Fibroblast of upper back skin (primary cell): ENCODE results near the gene PDCD6IP.
A peak's percentile ranks its signal among the peaks of the same experiment; 100 is the strongest.
"Not testable (repeated sequence)": the region's sequence is repeated elsewhere in the genome, so short reads cannot be mapped to it uniquely, and the experiment has no call there.

Experiments
- DNase-seq: peaks from one replicate; pipeline ENCODE4 v3.0.0-alpha.2; 2013

Gene PDCD6IP

DNA sequence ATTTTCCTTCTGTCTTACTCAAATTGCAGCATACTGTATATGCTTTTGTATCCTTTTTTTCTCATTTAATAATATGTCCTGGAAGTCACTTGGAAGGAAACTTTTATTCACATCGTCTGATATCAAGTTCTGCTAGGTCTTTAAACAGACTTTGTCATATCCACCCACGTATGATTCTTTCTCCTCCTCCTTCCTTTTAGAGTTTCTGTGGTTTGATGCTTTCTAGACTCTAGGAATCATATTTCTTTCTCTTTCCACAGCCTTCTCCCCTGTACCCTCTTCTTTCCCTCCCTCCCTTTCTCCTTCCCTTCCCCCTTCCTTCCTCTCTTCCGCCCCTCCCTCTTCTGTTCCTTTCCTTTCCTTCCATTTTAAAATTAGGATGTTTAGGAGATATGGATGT, 52.2 kb downstream of the PDCD6IP start:
- not testable (repeated sequence) for DNase-seq

DNA sequence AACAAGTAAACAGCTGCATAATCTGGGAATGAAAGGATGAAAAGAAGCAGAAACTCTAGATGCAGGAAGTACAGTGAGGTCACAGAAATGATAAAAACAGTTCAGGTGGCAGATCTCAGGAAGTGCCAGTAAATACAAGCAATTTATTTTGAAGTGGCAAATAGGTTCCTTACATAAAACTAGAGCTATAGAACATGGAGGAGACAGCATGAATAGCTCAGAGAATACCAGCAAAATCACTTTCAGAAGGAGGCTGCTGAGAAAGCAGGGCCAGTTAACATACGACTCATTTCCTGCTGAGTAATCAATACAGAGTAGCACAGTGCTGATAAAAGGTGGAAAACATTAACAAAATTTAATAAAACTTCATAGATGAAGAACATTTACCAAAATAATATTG, 57.0 kb downstream of the PDCD6IP start:
- peak; percentile 29 for DNase-seq

DNA sequence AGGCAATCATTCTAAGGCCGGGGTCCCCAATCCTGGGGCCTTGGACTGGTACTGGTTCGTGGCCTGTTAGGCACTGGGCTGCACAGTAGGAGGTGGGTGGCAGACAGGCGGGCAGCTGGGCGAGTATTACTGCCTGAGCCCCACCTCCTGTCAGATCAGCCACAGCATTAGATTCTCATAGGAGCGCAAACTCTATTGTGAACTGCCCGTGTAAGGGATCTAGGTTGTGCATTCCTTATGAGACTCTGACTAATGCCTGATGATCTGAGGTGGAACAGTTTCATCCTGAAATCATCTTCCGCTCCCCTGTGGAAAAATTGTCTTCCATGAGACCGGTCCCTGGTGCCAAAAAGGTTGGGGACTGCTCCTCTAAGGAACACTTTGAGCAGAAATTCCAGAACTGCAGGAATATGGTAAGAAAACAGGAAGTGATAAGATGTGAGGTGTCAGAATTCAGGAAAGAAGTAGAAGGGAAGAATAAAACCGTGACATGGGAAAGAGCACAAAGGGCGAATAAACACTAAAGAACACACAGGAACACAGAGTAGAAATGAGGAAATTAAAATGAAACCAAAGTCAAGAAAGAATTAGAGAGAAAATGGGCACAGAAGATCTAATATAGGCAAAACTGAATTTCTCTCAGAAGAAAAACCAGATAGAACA, 57.6 kb downstream of the PDCD6IP start:
- peak; percentile 6 for DNase-seq

DNA sequence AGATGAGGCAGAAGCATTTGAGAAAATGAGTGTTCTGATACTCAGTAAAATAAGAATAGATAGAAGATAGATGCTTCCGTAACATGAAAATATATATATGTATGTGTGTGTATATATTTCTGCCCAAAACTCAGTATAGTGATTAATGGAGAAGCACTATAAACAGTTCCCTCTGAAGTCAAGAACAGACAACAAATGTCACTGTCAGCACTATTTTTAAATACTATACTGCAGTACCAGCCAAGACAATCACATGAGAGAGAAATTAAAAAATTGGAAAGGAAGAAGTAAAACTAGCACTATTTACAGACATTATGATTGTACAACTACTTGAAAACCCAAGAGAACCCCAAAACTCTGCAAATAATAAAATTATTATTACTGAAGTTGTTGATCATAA, 59.3 kb downstream of the PDCD6IP start:
- DNase-seq, result not testable (repeated sequence)

DNA sequence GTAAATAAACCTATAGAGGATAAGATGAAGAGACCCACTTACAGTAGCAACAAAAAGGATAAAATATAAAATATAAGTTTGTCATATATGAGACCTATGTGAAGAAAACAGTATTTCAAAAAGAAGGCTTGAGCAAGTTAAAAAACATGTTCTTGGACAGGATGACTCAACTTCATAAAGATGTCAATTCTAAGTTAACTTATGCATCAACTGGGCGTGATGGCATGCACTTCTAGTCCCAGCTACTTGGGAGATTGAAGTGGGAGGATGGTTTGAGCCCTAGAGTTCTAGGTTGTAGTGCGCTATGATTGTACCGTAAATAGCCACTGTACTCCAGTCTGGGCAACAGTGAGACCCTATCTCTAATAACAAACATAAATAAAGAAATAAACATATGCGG, 59.7 kb downstream of the PDCD6IP start:
- peak; percentile 10 for DNase-seq

DNA sequence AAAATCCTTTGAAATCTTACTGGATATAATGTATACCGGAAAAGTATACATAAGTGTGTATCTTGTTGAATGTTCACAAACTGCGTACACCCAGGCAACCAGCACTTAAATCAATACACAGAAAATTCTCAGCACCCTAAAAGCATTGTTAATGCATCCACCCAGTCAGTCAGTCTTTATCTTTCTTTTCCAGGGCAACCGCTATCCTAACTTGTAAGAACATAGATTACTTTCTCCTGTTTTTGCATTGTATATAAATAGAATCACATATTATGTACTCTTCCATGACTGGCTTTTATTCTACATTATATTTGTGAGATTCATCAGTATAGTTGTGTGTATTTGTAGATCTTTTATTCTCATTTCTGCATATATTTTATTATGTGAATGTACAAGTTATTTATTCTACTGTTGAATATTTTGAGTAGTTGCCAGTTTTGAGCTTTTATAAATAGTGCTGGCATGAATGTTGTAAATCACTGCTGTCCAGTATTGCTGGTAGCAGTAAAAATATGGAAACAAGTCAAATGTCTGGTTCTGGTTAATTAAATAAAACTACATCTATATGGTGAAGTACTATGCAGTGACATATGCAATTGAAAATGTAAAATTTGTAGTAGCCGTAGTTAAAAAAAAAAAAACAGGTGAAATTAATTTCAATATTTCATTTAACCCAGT, 62.1 kb downstream of the PDCD6IP start:
- no peak for DNase-seq

DNA sequence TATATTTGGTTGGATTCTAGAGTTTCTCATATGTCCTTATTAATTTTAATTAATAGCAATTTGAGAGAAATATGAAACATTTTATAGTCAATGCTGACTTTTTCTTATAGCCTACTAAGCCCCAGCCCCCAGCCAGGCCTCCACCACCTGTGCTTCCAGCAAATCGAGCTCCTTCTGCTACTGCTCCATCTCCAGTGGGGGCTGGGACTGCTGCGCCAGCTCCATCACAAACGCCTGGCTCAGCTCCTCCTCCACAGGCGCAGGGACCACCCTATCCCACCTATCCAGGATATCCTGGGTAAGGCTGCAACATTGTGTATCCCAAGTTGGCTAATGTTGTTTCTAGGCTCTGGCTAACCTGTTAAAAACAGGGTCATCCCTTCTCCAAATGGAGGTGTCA, 66.7 kb downstream of the PDCD6IP start:
- DNase-seq, result no peak

DNA sequence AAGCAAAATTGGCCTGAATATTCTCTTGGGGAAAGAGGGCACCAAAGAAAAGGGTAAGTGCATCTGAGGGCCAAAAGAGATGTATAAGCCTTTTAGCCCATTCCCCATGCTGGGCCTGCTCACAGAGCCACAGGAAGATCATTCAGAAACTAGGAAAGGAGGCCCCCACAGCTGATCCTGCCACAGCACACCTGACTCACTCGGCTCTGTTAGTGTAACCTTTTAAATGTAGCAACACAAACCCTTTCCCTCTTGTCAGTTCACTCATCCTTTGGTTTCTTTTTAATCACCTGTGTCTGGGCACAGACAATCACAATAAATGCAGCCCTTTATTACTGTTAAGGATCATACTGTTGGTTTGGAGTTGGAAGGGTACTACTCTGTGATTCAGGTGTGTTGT, 69.9 kb downstream of the PDCD6IP start:
- no peak for DNase-seq

DNA sequence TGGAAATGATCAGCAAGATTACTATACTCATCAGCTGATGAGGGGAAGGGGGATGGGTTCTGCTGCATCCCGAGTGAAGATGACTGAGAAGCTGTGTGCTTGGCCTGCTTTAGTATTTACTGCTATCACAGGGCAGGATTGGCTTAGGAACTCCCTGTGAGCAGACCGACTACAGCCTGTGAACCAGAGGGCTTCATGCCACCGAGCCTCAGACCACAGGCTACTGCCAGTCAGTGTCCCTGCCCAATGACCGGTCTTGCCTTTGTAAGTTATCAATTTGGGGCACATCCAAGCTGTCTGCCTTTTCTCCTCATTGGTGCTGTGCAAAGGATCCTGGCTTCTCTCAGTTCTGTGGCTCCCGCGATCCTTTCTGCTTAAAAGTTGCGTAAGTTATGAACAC, 71.5 kb downstream of the PDCD6IP start:
- no peak for DNase-seq

DNA sequence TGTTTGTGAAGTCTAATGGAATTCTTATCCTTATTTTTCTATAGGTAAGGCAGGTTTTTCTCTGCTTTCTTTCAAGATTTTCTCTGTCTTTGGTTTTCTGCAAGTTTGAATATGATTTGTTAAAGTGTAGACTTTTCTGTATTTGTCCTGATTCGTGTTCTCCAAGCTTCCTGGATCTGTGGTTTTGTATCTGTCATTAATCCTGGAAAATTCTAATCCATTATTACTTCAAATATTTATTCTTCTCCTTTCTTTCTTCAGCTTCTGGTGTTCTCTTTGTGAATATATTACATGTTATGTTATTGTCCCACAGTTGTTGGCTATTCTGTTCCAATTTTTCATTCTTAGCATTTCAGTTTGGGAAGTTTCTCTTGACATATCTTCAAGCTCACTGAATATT, 76.4 kb downstream of the PDCD6IP start:
- DNase-seq, result no peak

DNA sequence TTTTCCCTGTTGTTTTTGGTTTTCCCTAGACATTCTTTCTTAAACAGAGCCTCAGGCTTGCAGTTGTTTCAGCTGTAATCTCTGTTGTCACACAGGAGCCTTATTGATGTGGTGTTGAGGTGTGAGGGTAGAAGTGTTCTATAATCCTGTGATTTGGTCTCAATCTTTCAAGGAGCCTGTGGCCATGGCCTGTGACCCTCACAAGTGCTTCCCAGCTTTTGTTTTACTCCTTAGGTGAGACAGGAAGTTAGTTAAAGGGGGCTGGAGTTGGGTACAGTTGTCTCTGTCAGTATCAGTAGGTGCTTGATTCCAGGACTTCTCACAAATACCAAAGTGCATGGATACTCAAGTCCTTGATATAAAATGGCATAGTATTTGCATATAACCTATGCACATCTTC, 77.2 kb downstream of the PDCD6IP start:
- no peak for DNase-seq

DNA sequence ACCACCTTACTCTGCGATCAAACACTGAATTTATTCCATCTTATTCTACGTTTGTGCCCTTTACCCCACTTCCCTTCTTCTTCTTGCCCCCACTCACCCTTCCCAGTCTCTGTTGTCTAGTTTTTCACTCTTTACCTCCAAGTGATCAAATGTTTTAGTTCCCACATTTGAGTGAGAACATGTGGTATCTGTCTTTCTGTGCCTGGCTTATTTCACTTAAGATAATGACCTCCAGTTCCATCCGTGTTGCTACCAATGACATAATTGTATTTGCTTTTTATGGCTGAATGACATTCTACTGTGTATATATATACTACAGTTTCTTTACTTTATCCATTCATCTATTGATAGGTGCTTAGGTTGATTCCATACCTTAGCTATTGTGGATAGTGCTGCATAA, 78.8 kb downstream of the PDCD6IP start:
- no peak for DNase-seq

DNA sequence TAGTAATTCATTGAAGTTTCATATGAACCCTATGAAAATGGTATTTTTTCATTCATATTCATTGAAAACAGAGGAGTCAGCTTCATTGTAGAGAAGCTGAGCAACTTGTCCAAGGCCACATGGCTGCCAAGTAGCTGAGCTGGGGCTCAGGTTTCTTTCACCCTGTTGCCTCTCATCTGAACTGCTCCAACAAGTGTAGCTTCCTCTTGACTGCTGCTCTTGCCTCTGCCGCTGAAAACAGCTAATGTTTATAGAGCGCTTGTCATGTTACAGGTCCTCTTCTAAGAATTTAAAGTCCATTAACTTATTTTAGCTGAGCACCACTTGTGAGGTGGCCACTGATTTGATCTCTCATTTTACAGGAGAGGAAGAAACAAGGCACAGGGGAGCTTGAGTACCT, 81.1 kb downstream of the PDCD6IP start:
- no peak for DNase-seq

DNA sequence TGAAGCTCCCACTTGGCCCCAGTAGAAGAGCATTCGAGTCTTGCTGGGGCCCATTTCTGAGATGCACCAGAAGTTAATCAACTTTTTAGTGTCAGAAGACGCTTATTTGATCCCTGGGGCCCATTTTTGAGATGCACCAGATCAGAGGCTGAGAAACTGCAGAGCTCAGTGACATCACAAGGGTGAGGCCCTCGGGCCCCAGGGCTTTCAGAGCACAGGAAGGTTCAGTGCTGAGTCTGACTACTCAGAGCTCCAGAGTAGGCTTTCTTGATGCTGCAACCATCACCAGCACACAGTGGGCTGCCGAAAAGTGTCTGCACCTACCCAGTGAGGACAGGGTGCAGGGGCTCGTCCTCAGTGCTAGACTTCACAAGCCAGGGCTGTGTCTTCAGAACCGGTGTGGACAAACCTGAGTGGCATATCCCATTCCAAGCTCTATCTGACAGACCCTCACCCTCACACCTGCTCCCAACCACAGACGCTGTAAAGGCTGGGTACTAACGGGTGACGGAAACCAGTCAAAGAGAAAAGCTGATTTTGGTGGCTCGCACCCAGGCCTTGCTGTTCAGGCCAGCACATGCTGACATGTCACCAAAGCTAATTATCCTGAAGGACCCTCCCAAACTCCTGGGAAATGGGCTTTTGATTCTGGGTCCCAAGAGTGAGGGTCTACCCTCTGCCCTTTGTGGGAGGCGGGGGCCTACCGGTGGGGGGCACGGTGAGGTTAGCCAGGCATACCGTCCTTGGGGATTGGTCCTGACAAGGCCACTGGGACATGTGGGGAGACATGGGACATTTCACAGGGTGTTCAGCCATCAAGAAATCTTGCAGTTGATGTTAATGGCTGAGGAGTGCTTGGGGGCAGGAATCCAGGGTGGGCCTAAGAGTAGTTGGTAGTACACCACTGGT, 83.0 kb downstream of the PDCD6IP start:
- no peak for DNase-seq

DNA sequence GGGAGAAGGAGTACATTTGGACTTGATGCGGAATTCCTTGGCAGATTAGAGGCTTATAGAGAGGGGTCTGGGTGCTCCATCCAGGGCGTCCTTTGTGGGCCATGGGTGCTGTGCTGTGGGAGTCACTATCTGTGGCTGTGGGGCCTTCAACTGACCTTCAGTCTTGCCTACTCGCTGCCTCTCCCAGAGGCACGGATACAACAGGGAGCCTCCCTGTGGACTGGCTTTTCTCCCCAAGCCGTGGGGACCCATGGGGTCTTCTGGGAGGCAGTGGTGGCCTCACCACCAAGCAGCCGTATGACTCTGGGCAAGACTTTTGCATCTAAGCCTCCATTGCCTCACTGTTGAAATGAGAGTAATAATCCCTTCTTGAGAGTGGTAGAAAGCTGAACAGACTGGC, 83.9 kb downstream of the PDCD6IP start:
- DNase-seq, result no peak

DNA sequence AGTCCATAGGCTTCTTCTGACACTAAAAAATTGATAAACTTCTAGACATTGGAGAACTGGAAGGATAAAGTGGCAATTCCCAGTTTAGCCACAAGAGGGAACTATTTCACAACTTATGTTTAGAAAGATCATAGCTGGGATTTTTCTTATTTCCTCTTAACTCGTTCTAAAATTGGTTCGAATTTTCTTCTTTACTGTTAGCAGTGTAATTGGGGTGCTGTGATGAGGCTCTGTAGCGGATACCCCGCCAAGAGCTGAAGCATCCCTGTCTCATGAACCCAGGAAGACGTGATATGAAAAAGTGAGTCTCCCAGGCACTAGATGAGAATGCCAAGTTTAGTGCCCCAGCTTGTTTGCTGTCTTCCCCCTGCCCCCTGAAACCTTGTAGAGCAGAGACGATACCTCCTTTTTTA, 85.1 kb downstream of the PDCD6IP start:
- DNase-seq, result peak; percentile 49

DNA sequence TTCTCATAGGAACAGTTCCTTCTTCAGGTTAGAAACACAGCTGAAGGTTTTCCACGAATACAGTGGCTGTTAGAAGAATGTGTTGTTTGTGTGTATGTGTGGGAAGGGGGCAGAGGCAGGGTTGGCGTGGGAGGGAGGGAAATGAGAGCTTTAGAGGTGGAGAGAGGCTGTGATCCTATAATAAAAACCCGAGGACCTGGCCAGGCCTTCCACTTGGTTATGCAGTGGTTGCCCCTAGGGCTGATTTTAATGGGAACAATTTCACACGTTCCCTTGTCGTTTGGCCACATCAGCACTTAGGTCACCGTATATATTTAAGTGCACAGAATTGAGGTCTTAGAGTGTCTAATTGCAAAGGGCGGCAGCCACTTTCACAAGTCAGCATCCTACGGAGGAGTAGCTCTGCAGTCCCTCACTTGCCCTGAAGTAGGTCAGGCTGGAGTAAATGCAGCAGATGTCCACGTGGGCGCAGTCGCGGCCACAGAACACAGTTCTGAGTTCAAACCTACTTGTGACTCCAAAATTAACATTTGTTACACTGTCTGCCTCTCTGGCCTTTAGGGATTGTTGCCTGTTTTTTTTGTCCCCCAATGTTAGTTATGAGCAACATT, 85.6 kb downstream of the PDCD6IP start:
- no peak for DNase-seq

DNA sequence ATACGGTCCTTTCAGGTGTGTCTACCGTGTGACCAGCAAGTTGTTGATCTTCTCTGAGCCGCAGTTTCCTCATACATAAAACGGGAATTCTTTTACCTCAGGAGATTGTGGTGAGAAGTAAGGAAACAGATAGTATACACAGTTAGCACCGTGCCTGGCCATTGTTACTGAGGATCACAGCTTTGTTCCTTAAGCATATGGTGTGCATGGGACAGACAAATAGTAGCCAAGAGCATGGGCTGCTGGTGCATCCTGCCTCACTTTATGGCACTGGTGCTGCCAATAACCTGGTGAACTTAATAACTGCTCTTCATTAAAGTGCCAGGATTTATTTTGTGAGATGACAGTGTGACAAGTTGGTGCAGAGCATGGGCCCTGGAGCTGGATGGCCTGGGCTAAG, 86.3 kb downstream of the PDCD6IP start:
- DNase-seq, result no peak

DNA sequence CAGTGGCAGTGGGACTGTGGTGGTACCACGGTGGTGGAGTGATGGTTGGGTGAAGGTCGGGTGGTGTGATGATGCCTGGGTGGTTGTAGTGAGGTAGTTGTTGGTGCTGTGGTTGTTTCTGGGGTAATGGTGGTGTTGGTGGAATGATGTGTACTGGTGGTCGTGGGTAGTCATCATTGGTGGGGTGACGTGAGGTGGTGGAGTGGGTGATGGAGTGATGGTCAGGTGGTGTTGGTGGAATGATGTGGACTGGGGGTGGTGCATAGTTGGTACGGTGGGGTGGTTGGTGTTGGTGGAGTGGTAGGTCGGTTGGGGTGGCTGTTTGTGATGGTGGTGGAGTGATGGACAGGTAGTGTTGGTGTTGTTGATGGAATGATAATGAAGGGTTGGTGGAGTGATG, 87.1 kb downstream of the PDCD6IP start:
- no peak for DNase-seq

DNA sequence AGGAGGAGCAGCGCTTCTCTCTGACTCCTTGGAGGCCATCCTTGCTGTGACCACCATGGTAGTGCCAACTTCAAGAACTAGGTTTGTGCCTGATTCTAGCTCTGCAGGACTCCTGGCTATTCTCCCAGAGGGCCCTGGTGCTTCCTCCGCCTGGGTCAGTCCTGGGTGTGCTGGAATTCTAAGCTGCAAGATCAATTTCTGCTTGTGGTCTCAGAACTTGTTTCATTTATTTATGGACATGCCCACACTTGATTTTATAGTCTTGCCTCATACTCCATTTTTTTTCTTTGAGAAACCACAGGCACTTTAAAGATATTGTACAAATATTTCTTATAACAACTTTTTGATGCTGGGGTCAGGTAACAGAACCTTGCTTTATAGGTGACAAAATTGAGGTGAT, 87.6 kb downstream of the PDCD6IP start:
- peak; percentile 43 for DNase-seq

DNA sequence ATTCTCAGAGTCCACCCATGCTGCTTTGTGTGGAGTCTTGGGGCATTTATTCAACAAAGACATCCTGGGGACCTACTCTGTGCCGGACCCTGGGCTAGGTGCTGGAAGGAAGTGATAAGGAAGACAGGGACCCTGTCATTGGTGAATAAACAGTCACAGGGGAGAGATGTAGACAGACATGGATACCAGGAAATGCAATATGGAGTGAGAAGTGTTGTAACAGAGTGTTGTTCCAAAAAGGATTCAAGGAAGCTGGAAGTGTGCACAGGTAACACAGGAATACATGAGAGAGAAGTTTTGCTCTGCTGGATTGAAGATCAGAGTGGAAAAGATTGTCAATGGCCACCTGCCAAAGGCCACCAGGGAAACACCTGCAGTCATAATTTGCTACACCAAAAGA, 89.0 kb downstream of the PDCD6IP start:
- DNase-seq, result no peak

DNA sequence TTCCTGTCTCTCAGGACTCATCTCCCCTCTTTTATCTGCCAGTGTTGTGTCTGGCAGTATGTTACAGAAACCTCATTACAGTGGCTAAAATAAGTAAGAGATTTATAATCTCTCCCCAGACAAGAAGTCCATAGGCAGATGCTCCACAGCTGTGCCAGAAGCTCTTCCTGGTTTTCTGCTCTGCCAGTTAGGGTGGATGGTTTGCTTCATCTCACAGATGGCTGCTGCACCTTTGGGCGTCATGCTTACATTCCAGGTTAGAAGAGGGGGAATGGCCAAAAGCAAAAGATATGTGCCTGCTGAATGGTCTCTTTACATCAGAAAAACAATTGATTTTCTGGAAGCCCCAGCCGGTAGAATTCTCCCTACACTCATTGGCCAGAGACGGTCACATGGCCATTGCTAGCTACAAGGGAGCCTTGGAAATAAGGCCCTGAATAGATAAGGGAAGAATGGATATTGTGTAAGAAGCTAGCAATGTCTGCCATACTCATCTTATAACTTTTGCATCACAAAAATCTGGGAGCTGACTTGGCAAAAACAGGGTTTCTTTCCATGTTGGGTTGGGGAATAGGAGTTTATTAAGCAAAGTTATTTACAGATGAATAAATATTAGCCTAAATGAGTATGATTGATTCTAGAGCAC, 91.1 kb downstream of the PDCD6IP start:
- no peak for DNase-seq

DNA sequence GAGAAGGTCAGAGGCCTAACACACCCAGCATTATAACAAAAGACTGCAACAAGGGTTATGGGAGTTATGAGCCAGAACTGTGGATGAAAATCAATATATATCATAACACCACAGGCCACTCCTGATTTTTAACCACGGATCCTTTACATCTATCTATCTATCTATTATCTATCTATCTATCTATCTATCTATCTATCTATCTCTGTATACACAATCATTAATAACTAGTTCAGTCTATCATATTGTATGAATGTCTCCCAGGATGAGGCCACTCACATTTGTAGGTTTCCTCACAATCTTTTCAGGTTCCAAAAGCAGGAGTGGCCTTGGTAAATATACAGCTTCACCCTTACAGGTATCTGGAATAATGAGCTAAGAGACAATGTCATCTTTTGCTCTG, 94.2 kb downstream of the PDCD6IP start:
- no peak for DNase-seq
